Esophagus squamous epithelium (tissue), 5 donors: Measurements from ENCODE around the gene PADI1. TPM values are rescaled to one million over a fixed set of nuclear protein-coding genes. Genes with fewer than 3 reads are reported as not detected.

Experiments
- DNase-seq: peaks from one replicate; lab custom pipeline; 2025; lab: John Stamatoyannopoulos, UW
- H3K27ac ChIP-seq, 4 donors: fragments of 200-600 bp; sonication (generic); one replicate each; pipeline ENCODE4 v1.5.1; 2016 to 2019; ENCODE audit warnings: mild to moderate bottlenecking in 1 of 4
- H3K27me3 ChIP-seq, 4 donors: fragments of 200-600 bp; sonication (generic); 1 replicate in 3 of 4; 2 replicates in 1 of 4; pipeline versions ENCODE4 v1.5.1 to v1.6.0; 2017 to 2021; ENCODE audit warnings: antibody characterized with exemption in 1 of 4
- H3K36me3 ChIP-seq, 3 donors: fragments of 200-600 bp; sonication (generic); one replicate each; pipeline ENCODE4 v1.5.1; 2016 to 2019
- H3K4me1 ChIP-seq, 3 donors: fragments of 200-600 bp; sonication (generic); one replicate each; pipeline ENCODE4 v1.5.1; 2017 to 2019
- H3K4me3 ChIP-seq, 4 donors: fragments of 200-600 bp; sonication (generic); 1 replicate in 3 of 4; 2 replicates in 1 of 4; pipeline ENCODE4 v1.5.1; 2016 to 2019; ENCODE audit warnings: mild to moderate bottlenecking in 2 of 4, moderate library complexity in 1 of 4
- H3K9me3 ChIP-seq, 3 donors: fragments of 200-600 bp; sonication (generic); one replicate each; pipeline ENCODE4 v1.5.1; 2016 to 2019
- POLR2A ChIP-seq, 4 donors: fragments of 450-650 bp; IDR thresholded peaks; one replicate each; pipeline ENCODE4 v1.6.1; 2017; ENCODE audit warnings: antibody characterized with exemption in 4 of 4, mild to moderate bottlenecking in 4 of 4, moderate library complexity in 3 of 4
- WGBS, 2 donors: methylation state at CpG; one replicate each; pipeline ENCODE4 v1.1.5; 2018; 5-methylcytosine and 5-hydroxymethylcytosine counted together
- intact Hi-C: fragments of 100-400 bp; cut with DNase I; formaldehyde crosslinking; loops from one replicate; pipeline ENCODE4 v1.15.0; 2022
- total RNA-seq, 4 donors: library from RNA; depleted of rRNA; stranded (reverse); fragments of >200 nt; gene quantifications; one replicate each; pipeline ENCODE4 v1.1.0, GENCODE V29; 2016
- TF ChIP-seq, protein P1 (sequence below), 6 experiments: fragments of 450-650 bp in 4 of 6; fragments of 200-600 bp in 2 of 6; sonication (generic) in 2 of 6; IDR thresholded peaks; one replicate each; pipeline ENCODE4 v1.5.1; 2016 to 2019; ENCODE audit warnings: antibody characterized with exemption in 6 of 6, mild to moderate bottlenecking in 4 of 6, moderate library complexity in 4 of 6
- donor health status: DM: yes; HTN: yes; CAD: no.

PADI1 gene
- total RNA-seq, 4 donors from 2014 or later: 45.3 to 121 (median 75.1) TPM

DNA sequence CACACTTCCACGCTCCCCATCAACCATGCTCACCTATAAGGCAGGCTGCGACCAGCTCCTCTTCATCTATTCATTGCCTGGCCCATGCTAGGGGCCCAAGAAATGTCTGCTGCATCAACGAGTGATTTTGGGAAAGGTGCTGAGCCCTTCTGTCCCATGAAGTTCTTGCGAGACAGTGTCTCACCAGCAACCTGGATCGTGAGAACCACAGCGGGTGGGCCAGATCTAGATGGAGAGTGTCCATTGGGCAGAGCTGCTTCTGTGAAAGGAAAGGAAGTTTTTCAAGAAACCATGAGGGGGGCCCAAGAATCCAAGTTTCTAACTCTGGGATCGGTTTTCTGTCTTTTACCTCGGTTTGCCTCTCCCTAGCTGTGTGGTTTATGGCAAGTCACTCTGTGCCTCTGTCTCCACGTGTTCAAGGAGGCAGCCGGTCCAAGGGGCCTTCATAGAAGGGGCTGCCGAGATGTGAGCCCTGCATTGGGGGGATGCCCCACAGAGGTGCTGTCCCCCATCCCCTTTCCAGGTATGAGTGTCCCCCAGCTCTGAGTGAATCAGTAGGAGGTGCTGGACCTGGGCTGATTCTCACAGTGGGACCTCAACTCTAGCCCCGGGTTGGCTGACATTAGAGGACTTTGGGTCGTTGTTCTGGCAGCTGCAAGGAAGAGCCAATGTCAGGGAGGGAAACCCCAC is 8.3 kb upstream of the PADI1 start:
- H3K27me3 ChIP-seq: peaks cover 0 to 16% (median 0%) of the 10 kb centered on the region in 4 donors
- intact Hi-C loops: no loop called here
- H3K27ac ChIP-seq: no peak overlapping the region
- H3K4me3 ChIP-seq: no peak overlapping the region
- DNase-seq: no peak
- H3K9me3 ChIP-seq: no peaks in the 10 kb centered on the region
- H3K36me3 ChIP-seq: no peaks in the 10 kb centered on the region
- 81 to 84% methylated on average over 9 of the region's 13 CpGs for WGBS, 2 donors
- H3K4me1 ChIP-seq: peaks cover 9 to 34% (median 21%) of the 10 kb centered on the region in 3 donors
- TF ChIP-seq, protein P1, sequence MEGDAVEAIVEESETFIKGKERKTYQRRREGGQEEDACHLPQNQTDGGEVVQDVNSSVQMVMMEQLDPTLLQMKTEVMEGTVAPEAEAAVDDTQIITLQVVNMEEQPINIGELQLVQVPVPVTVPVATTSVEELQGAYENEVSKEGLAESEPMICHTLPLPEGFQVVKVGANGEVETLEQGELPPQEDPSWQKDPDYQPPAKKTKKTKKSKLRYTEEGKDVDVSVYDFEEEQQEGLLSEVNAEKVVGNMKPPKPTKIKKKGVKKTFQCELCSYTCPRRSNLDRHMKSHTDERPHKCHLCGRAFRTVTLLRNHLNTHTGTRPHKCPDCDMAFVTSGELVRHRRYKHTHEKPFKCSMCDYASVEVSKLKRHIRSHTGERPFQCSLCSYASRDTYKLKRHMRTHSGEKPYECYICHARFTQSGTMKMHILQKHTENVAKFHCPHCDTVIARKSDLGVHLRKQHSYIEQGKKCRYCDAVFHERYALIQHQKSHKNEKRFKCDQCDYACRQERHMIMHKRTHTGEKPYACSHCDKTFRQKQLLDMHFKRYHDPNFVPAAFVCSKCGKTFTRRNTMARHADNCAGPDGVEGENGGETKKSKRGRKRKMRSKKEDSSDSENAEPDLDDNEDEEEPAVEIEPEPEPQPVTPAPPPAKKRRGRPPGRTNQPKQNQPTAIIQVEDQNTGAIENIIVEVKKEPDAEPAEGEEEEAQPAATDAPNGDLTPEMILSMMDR (IDR thresholded peaks at IDR 0.05): no peak
- TF ChIP-seq POLR2A (IDR thresholded peaks at IDR 0.05): no peak

DNA sequence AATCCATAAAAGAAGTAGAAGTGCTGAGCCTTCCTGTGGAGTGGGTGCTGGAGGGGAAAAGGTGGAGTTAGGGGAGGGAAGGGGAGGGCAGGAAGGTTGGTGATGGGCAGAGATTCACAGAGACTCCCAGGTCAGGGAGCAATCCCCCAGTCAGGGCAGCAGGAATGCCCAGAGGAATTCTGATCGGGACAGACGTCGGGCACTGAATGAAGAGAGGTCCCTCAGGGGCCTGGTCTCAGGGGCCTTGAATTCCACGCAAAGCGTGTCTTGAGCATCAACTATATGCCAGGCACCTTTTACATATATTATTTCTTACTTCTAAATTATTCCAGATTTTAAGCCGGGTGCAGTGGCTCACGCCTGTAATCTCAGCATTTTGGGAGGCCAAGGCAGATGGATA is 7.2 kb upstream of the PADI1 start:
- no peaks in the 10 kb centered on the region for H3K36me3 ChIP-seq
- no peak for DNase-seq
- peaks cover 0 to 16% (median 0%) of the 10 kb centered on the region in 4 donors for H3K27me3 ChIP-seq
- intact Hi-C loops: no loop called here
- no peaks in the 10 kb centered on the region for H3K9me3 ChIP-seq
- TF ChIP-seq, protein P1 (IDR thresholded peaks at IDR 0.05): no peak
- TF ChIP-seq POLR2A (IDR thresholded peaks at IDR 0.05): no peak
- H3K27ac ChIP-seq: no peak overlapping the region
- WGBS, 2 donors: 88 to 93% methylated on average over 7 of the region's 7 CpGs
- H3K4me1 ChIP-seq: peaks cover 9 to 29% (median 15%) of the 10 kb centered on the region in 3 donors
- no peak overlapping the region for H3K4me3 ChIP-seq

GRCh38 chr1:17198476-17199258 is 6.3 kb upstream of the PADI1 start:
- Histone ChIP-seq H3K9me3 (no peaks in the 10 kb centered on the region), H3K27me3 (peaks cover 0 to 16% (median 0%) of the 10 kb centered on the region in 4 donors), H3K4me1 (peaks cover 7 to 27% (median 9%) of the 10 kb centered on the region in 3 donors), H3K36me3 (no peaks in the 10 kb centered on the region), H3K27ac (no peak overlapping the region), H3K4me3 (no peak overlapping the region)
- no peak for DNase-seq
- intact Hi-C loops: no loop called here
- TF ChIP-seq, protein P1 (IDR thresholded peaks at IDR 0.05): no peak
- TF ChIP-seq POLR2A (IDR thresholded peaks at IDR 0.05): no peak
- WGBS, 2 donors: 58 to 64% methylated on average over 7 of the region's 9 CpGs

DNA sequence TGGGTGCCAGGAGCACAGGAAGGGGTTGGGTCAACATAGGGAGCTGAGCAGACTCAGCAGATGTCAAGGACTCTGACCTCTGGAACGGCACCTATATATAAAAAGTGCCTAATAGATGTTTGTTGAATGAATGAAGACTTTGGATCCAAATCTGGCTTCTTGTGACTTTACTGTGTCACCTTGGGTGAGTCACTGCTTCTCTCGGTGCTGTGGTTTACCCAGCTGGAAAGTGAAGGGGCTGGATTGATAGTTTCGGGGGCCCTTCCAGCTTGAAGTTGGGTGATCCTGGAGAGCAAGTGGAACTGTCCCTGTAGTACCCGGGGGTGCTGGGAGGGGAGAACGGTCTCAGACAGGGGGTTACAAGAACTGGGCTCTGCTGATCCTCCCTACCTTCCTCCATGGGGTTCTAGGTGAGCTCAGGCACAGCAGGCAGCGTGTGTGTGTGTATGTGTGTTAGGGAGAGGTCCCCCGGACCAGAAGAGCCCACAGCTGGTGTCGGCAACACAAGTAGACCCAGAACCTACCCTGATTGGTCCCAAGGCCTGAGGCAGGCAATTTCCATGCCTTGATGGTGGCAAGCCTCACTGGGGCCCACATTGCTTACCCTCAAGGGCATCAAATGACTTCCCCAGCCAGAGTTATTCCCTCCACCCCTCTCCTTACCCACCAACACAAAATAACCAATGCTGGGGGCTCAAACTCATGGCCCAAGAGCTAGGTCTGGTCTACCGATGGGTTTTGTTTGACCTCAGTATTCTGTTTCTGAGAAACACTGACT is 5.5 kb upstream of the PADI1 start:
- H3K9me3 ChIP-seq: no peaks in the 10 kb centered on the region
- no peaks in the 10 kb centered on the region for H3K36me3 ChIP-seq
- intact Hi-C loops: no loop called here
- H3K27ac ChIP-seq: no peak overlapping the region
- DNase-seq: no peak
- peaks cover 0 to 27% (median 6%) of the 10 kb centered on the region in 3 donors for H3K4me1 ChIP-seq
- 62 to 73% methylated on average over 4 to 6 of the region's 9 CpGs for WGBS, 2 donors
- H3K4me3 ChIP-seq: no peak overlapping the region
- no peak for TF ChIP-seq POLR2A (IDR thresholded peaks at IDR 0.05)
- TF ChIP-seq, protein P1 (IDR thresholded peaks at IDR 0.05): no peak
- peaks cover 0 to 16% (median 0%) of the 10 kb centered on the region in 4 donors for H3K27me3 ChIP-seq
